B cell (primary cell): ENCODE results near the gene SMCO2. TPM values are rescaled to one million over a fixed set of nuclear protein-coding genes. Genes with fewer than 3 reads are reported as not detected.

ENCODE experiments used
- ATAC-seq: fragments of 200-7000 bp; cut with Tn5 transposase; one replicate; pipeline ENCODE4 v1.10.0; 2021; ENCODE audit warnings: low read depth, mild to moderate bottlenecking, moderate number of reproducible peaks, moderate library complexity
- CTCF ChIA-PET: fragments of 350-600 bp; sonication (Branson Sonifier 250); formaldehyde crosslinking; loops from one replicate; lab custom pipeline; 2021; ENCODE audit warnings: antibody characterized with exemption, inconsistent platforms; lab: Charles Lee
- POLR2A ChIA-PET: fragments of 350-600 bp; sonication (Branson Sonifier 250); formaldehyde crosslinking; loops from one replicate; lab custom pipeline; 2021; ENCODE audit warnings: antibody characterized with exemption; lab: Charles Lee
- DNase-seq: peaks from one replicate; pipeline ENCODE4 v3.0.0; 2013
- H2AFZ ChIP-seq: 2 replicates; pipeline ENCODE4 v1.6.1; 2012; ENCODE audit warnings: mild to moderate bottlenecking, low read depth, low read length; ENCODE audit not compliant: insufficient read depth, poor library complexity, severe bottlenecking
- H3K27ac ChIP-seq, 2 donors: 1 replicate in 1 of 2; 2 replicates in 1 of 2; pipeline ENCODE4 v1.5.1; 2012 to 2013; ENCODE audit warnings: low read length in 2 of 2, mild to moderate bottlenecking in 2 of 2, moderate library complexity in 1 of 2
- H3K27me3 ChIP-seq, 4 experiments: fragments of 200-600 bp in 1 of 4; sonication (generic) in 1 of 4; replicated peaks in 1 of 4; 1 replicate in 2 of 4; 2 replicates in 2 of 4; pipeline versions ENCODE4 v1.6.1 to v1.7.0; 2013 to 2016; ENCODE audit warnings: low read length in 3 of 4, mild to moderate bottlenecking in 2 of 4, mixed read lengths in 1 of 4, moderate library complexity in 1 of 4; ENCODE audit not compliant: insufficient read depth in 4 of 4, control insufficient read depth in 3 of 4; ENCODE audit errors: control extremely low read depth in 1 of 4
- H3K36me3 ChIP-seq, 2 experiments: replicated peaks in 1 of 2; 1 replicate in 1 of 2; 2 replicates in 1 of 2; pipeline versions ENCODE4 v1.6.1 to v1.7.1; 2013; ENCODE audit warnings: low read length in 1 of 2; ENCODE audit not compliant: insufficient read depth in 2 of 2, control insufficient read depth in 1 of 2; ENCODE audit errors: control extremely low read depth in 1 of 2, extremely low read depth in 1 of 2
- H3K4me1 ChIP-seq, 2 donors: fragments of 200-600 bp in 1 of 2; sonication (generic) in 1 of 2; 1 replicate in 1 of 2; 2 replicates in 1 of 2; pipeline versions ENCODE4 v1.5.1 to v1.6.1; 2013 to 2017; ENCODE audit warnings: low read length in 2 of 2; ENCODE audit not compliant: control insufficient read depth in 2 of 2, insufficient read depth in 2 of 2
- H3K4me2 ChIP-seq: replicated peaks from 2 replicates; pipeline ENCODE3; 2012; ENCODE audit warnings: mild to moderate bottlenecking, low read depth, low read length; ENCODE audit not compliant: poor library complexity, severe bottlenecking
- H3K4me3 ChIP-seq, 5 experiments: fragments of 200-600 bp in 1 of 5; sonication (generic) in 1 of 5; 1 replicate in 3 of 5; 2 replicates in 2 of 5; pipeline versions ENCODE4 v1.5.1 to v1.7.0; 2011 to 2016; ENCODE audit warnings: low read length in 4 of 5, mild to moderate bottlenecking in 4 of 5, low read depth in 2 of 5, control low read depth in 1 of 5, moderate library complexity in 1 of 5; ENCODE audit not compliant: insufficient read depth in 1 of 5; ENCODE audit errors: control extremely low read depth in 1 of 5, extremely low read depth in 1 of 5
- H3K79me2 ChIP-seq: fragments of 200-600 bp; sonication (generic); one replicate; pipeline ENCODE4 v1.6.0; 2016; ENCODE audit warnings: low read length; ENCODE audit not compliant: control insufficient read depth, insufficient read depth
- H3K9ac ChIP-seq: fragments of 200-600 bp; sonication (generic); 2 replicates; pipeline ENCODE4 v1.6.1; 2017; ENCODE audit warnings: mild to moderate bottlenecking, low read length, moderate library complexity
- H3K9me3 ChIP-seq, 3 donors: one replicate each; pipeline versions ENCODE4 v1.6.1 to v1.7.1; 2013; ENCODE audit warnings: low read length in 2 of 3; ENCODE audit not compliant: control insufficient read depth in 2 of 3, insufficient read depth in 1 of 3; ENCODE audit errors: control extremely low read depth in 1 of 3
- H4K20me1 ChIP-seq: 2 replicates; pipeline ENCODE4 v1.6.0; 2012; ENCODE audit warnings: mild to moderate bottlenecking, low read length; ENCODE audit not compliant: insufficient read depth, control insufficient read depth, poor library complexity, severe bottlenecking
- H3K27ac Mint-ChIP-seq: one replicate; pipeline ENCODE4 v1.8.0; 2021; ENCODE audit warnings: mixed read lengths
- H3K27me3 Mint-ChIP-seq: one replicate; pipeline ENCODE4 v1.8.0; 2021; ENCODE audit warnings: mixed read lengths
- H3K4me1 Mint-ChIP-seq: one replicate; pipeline ENCODE4 v1.8.0; 2021; ENCODE audit warnings: mixed read lengths
- H3K4me3 Mint-ChIP-seq: one replicate; pipeline ENCODE4 v1.8.0; 2021; ENCODE audit warnings: mixed read lengths
- H3K9me3 Mint-ChIP-seq: one replicate; pipeline ENCODE4 v1.8.0; 2022; ENCODE audit warnings: mixed read lengths; ENCODE audit not compliant: insufficient read depth
- CTCF ChIP-seq: fragments of 200-600 bp; IDR thresholded peaks from one replicate; pipeline ENCODE4 v1.8.0; 2022; ENCODE audit warnings: antibody characterized with exemption, mild to moderate bottlenecking
- EZH2 ChIP-seq: IDR thresholded peaks from 2 replicates; pipeline ENCODE4 v1.6.1; 2012; ENCODE audit warnings: borderline replicate concordance, low read depth, mild to moderate bottlenecking, moderate library complexity, low read length; ENCODE audit not compliant: insufficient read depth, poor library complexity, severe bottlenecking
- WGBS: methylation state at CpG from one replicate; pipeline ENCODE4 v1.1.5; 2013; ENCODE audit warnings: missing lambda C conversion rate; ENCODE audit not compliant: insufficient coverage; 5-methylcytosine and 5-hydroxymethylcytosine counted together
- intact Hi-C: fragments of 100-400 bp; cut with micrococcal nuclease; formaldehyde crosslinking; loops from one replicate; pipeline ENCODE4 v1.10.0; 2022
- polyA plus RNA-seq: library from polyadenylated mRNA; depleted of rRNA; stranded (reverse); fragments of >200 nt; gene quantifications from 2 replicates; pipeline ENCODE4 v1.2.3, GENCODE V29; 2012
- total RNA-seq, 2 donors: library from RNA; stranded (reverse); fragments of 120-200 nt in 1 of 2; gene quantifications; 1 replicate in 1 of 2; 2 replicates in 1 of 2; pipeline versions ENCODE4 v1.2.3 to v1.2.4, GENCODE V29; 2013 to 2022

SMCO2 gene
- total and polyA plus RNA-seq, 2 donors (not counting 1 experiment from before 2014, with no cell fraction given): 0.15 TPM; not detected in 1

GRCh38 chr12:27436029-27436428 is 10.5 kb upstream of the SMCO2 start:
- H3K9me3 Mint-ChIP-seq: no peaks in the 10 kb centered on the region
- ATAC-seq (no peak), DNase-seq (peak; percentile 4)
- no peak overlapping the region for H3K27ac ChIP-seq
- peaks cover 20% of the 10 kb centered on the region for H3K4me1 Mint-ChIP-seq
- H3K4me3 ChIP-seq: no peak overlapping the region
- H3K9ac ChIP-seq: no peak overlapping the region
- no peak overlapping the region for H3K4me2 ChIP-seq
- H3K27me3 ChIP-seq: no peaks in the 10 kb centered on the region
- no peaks in the 10 kb centered on the region for H4K20me1 ChIP-seq
- H3K4me3 Mint-ChIP-seq: no peak overlapping the region
- no peaks in the 10 kb centered on the region for H3K27me3 Mint-ChIP-seq
- POLR2A ChIA-PET: no interaction called here
- intact Hi-C loops: no loop called here
- CTCF ChIA-PET: interaction anchor here (0.8 to 5.0 kb wide), 8 partner anchors 9 to 217 kb away, joined by 3 to 51 read pairs (median 4); no protein-coding TSS in a partner anchor
- H3K9me3 ChIP-seq: no peaks in the 10 kb centered on the region
- H3K27ac Mint-ChIP-seq: no peak overlapping the region
- TF ChIP-seq CTCF (no peak), EZH2 (no peak)
- H3K36me3 ChIP-seq: no peaks in the 10 kb centered on the region
- H2AFZ ChIP-seq: peak overlapping the region; percentile 48
- peaks cover 11 to 14% of the 10 kb centered on the region in 2 donors for H3K4me1 ChIP-seq
- H3K79me2 ChIP-seq: no peaks in the 10 kb centered on the region

DNA sequence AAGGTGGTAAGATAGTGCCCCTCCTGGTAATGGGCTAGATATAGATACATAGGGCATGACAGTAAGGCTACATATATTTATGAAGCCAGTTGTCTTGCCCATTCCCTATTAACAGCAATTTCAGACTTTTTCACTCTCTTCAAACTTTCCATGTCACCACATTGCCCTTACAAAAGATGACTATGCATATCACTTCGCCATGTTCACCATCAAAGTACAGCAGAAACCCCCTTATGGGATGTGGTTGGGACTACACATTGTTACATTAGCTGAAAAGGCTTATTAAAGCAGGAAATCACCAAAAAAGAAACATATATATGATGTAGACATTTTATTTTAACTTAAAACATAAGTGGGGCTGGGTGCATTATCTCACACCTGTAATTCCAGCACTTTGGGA is 9.8 kb upstream of the SMCO2 start:
- Mint-ChIP-seq H3K4me3 (no peak overlapping the region), H3K27ac (no peak overlapping the region), H3K9me3 (no peaks in the 10 kb centered on the region), H3K4me1 (peaks cover 17% of the 10 kb centered on the region), H3K27me3 (no peaks in the 10 kb centered on the region)
- DNase-seq (no peak), ATAC-seq (no peak)
- ChIA-PET CTCF (interaction anchor here (0.8 to 5.0 kb wide), 8 partner anchors 8 to 228 kb away, joined by 3 to 51 read pairs (median 4); no protein-coding TSS in a partner anchor), POLR2A (no interaction called here)
- H3K79me2 ChIP-seq: no peaks in the 10 kb centered on the region
- H3K4me1 ChIP-seq: peaks cover 11 to 14% of the 10 kb centered on the region in 2 donors
- H3K36me3 ChIP-seq: no peaks in the 10 kb centered on the region
- no peak overlapping the region for H3K4me2 ChIP-seq
- no peak overlapping the region for H3K27ac ChIP-seq
- no CpG with 5 or more reads among the region's 1 CpG for WGBS
- no peaks in the 10 kb centered on the region for H3K9me3 ChIP-seq
- TF ChIP-seq EZH2: no peak
- H3K9ac ChIP-seq: no peak overlapping the region
- H2AFZ ChIP-seq: no peak overlapping the region
- intact Hi-C loops: no loop called here
- no peaks in the 10 kb centered on the region for H3K27me3 ChIP-seq
- no peaks in the 10 kb centered on the region for H4K20me1 ChIP-seq
- no peak overlapping the region for H3K4me3 ChIP-seq
